Measurements from ENCODE around the gene ANKRD65. TPM values are rescaled to one million over a fixed set of nuclear protein-coding genes. Genes with fewer than 3 reads are reported as not detected.
A peak's percentile ranks its signal among the peaks of the same experiment; 100 is the strongest.
"Not testable (repeated sequence)": the region's sequence is repeated elsewhere in the genome, so short reads cannot be mapped to it uniquely, and the experiment has no call there.

ANKRD65 gene
- total RNA-seq (10 to 100 TPM in 3 of 6 donors, 1 to 10 TPM in 3; 2.3 to 16.1 (median 10.7) TPM), polyA plus RNA-seq (10 to 100 TPM; 22.1 to 41.8 TPM)

- ATAC-seq (peak in 3 of 4 donors; percentile 80 to 85 (median 84)), DNase-seq (peak in 5 of 6 donors; percentile 14 to 85 (median 69)), FAIRE-seq (no peak)
- H3K27ac ChIP-seq = peak within 1 kb of the TSS; percentile 39 to 76 (median 68)
- WGBS, 2 donors = 64 to 76% methylated on average over 15 to 18 of the region's 18 CpGs
- H3K4me3 ChIP-seq = peak within 1 kb of the TSS; percentile 7 to 49 (median 20)
- H3K27me3 ChIP-seq = no peaks in the 10 kb centered on the region
- TF ChIP-seq CTCF (IDR thresholded peaks at IDR 0.05) = no peak
- peaks cover 0 to 14% (median 4%) of the 10 kb centered on the region in 3 donors for H3K4me1 ChIP-seq
- intact Hi-C loops (cut with DNase I) = no loop called here
- no peaks in the 10 kb centered on the region for H3K9me3 ChIP-seq
- H3K36me3 ChIP-seq = no peaks in the 10 kb centered on the region
Measured at GRCh38 chr1:1421147-1421906, at the start of gene ANKRD65. Gene ANKRD65, minus strand, starts transcription at chr1:1421276. Its CDS starts 271 bp downstream, at chr1:1421005.

GRCh38 chr1:1468196-1468985 lies 47.3 kb upstream of the ANKRD65 start:
- H3K9me3 ChIP-seq; ATAC-seq; H3K27me3 ChIP-seq; H3K27ac ChIP-seq; intact Hi-C loops (cut with DNase I); H3K4me3 ChIP-seq; DNase-seq; H3K36me3 ChIP-seq; FAIRE-seq: not testable (repeated sequence)
- peaks cover 0 to 16% (median 0%) of the 10 kb centered on the region in 3 donors for H3K4me1 ChIP-seq
- 86 to 87% methylated on average over 31 to 38 of the region's 44 CpGs for WGBS, 2 donors

GRCh38 chr1:1463312-1463711 lies 42.2 kb upstream of the ANKRD65 start:
- ATAC-seq (no peak), FAIRE-seq (no peak), DNase-seq (no peak)
- Histone ChIP-seq H3K36me3 (no peaks in the 10 kb centered on the region), H3K9me3 (no peaks in the 10 kb centered on the region), H3K27ac (no peak overlapping the region), H3K27me3 (no peaks in the 10 kb centered on the region), H3K4me1 (no peaks in the 10 kb centered on the region), H3K4me3 (peak overlapping the region in 1 of 4 donors; percentile 40)
- intact Hi-C loops (cut with DNase I) = no loop called here
- no peak for TF ChIP-seq CTCF (IDR thresholded peaks at IDR 0.05)
- 86 to 96% methylated on average over 7 of the region's 7 CpGs for WGBS, 2 donors

- DNase-seq (peak; percentile 65 to 85 (median 72)), FAIRE-seq (no peak), ATAC-seq (peak; percentile 88 to 96 (median 94))
- Histone ChIP-seq H3K4me3 (peak overlapping the region; percentile 5 to 40 (median 12)), H3K27me3 (no peaks in the 10 kb centered on the region), H3K36me3 (no peaks in the 10 kb centered on the region), H3K9me3 (no peaks in the 10 kb centered on the region), H3K4me1 (no peaks in the 10 kb centered on the region), H3K27ac (peak overlapping the region in 3 of 4 donors; percentile 36 to 58 (median 39))
- TF ChIP-seq CTCF (IDR thresholded peaks at IDR 0.05) = no peak
- intact Hi-C loops (cut with DNase I) = no loop called here
- 37 to 41% methylated on average over 26 of the region's 26 CpGs for WGBS, 2 donors
Measured at GRCh38 chr1:1462318-1462966, 41.4 kb upstream of the ANKRD65 start.
